Amniotic epithelial cell (primary cell): Measurements from ENCODE around the gene MAP6.

Experiments
- DNase-seq: peaks from one replicate; pipeline ENCODE4 v3.0.0-alpha.2; 2010; ENCODE audit warnings: low read depth

Gene MAP6

DNA sequence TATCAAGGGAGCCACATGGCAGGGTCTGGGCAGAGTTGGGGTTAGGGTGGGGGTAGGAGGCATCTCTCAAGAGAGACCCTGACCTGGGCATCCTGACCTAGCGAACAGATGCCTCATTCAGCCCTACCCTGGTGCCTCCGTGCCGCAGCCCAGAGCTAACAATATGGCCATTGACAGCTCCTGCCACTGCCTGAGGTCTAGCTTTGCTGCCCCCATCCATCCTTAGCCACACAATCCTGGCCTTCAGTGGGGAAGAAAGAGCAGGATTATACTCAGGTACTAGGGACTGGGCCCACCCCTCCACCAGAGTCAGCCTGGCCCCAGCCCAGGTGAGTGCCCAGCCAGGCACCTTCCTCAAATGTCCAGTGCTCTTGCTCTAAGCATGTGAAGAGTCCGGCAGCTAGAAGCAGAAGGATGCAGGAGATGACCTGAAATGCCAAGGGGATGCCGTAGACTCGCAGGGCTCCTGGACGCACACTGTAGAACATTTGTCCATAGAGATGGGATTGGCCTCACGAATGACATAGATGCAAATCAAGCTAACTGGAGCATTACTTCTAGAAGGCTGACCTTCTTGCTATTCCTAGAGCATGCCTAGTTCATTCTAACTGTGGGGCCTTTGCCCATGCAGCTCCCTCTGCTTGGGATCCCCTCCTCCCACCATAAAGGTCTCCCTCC is 120.1 kb downstream of the MAP6 start:
- no peak for DNase-seq

DNA sequence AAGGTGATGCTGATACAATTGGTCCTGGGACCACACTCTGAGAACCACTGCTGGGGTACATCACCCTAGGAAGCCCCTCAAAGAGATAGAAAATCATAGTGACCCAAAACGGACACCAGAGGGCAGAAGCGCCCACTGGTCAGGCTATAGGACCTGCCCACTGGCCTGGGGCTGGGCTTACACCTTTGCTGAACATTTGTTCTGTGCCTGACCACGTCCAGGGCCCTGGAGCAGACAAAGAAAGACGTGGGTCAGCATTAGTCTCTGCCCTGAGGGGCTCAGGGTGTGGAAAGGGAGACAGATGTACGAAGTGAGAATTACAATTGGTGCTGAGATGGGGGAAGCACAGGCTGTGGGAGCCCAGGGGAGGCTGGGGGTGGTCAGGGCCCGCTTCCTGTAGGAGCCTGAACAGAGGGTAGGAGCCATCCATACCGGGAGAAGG is 121.2 kb downstream of the MAP6 start:
- DNase-seq = peak; percentile 46

DNA sequence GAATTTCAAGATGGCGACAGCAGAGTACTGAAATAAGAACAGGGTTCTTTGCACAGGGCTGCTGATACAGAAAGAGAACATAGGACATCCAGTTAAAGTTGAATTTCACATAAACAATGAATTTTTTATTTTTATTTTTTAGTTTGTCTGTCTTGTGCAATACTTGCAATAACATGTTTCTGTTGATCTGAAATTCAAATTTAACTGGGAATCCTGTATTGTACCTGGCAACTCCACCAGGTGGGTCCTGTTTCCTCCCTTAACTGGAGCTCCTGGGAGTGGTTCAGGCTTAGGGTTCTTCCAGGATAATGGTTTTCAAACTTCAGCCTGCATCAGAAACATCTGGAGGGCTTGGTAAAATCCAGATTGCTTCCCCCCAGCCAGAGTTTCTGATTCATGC is 121.7 kb downstream of the MAP6 start:
- DNase-seq = no peak

DNA sequence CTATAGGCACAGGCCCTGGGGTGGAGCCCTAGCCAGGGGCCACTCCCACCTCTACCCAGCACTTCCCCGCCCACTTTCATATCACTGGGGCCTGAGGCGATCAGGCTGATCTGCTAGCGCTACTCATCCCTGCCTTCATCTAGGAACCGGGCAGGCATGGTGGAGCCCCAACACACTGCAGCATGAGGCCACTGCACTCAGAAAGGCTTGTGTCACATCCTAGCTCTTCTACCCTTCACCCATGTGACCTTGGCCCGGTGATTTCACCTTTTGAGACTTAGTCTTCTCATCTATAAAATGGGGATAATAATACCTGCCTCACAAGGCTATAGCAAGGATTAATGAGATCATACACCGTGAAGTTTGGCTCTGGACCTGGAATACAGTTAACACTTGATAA is 125.0 kb downstream of the MAP6 start:
- DNase-seq = no peak

DNA sequence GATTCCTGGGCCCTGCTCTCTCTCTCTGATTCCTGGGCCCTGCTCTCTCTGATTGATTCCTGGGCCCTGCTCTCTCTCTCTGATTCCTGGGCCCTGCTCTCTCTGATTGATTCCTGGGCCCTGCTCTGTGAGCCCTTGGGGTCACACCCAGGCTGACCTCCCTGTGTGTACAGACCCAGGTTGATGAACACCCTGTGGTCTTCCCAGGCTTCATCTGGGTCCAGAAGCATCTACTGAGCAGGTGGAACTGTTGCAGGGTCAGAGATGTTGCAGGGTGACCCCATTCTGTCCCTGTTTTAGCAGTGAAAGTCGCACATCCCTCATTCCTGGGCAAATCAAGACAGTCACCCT is 126.8 kb downstream of the MAP6 start:
- no peak for DNase-seq

DNA sequence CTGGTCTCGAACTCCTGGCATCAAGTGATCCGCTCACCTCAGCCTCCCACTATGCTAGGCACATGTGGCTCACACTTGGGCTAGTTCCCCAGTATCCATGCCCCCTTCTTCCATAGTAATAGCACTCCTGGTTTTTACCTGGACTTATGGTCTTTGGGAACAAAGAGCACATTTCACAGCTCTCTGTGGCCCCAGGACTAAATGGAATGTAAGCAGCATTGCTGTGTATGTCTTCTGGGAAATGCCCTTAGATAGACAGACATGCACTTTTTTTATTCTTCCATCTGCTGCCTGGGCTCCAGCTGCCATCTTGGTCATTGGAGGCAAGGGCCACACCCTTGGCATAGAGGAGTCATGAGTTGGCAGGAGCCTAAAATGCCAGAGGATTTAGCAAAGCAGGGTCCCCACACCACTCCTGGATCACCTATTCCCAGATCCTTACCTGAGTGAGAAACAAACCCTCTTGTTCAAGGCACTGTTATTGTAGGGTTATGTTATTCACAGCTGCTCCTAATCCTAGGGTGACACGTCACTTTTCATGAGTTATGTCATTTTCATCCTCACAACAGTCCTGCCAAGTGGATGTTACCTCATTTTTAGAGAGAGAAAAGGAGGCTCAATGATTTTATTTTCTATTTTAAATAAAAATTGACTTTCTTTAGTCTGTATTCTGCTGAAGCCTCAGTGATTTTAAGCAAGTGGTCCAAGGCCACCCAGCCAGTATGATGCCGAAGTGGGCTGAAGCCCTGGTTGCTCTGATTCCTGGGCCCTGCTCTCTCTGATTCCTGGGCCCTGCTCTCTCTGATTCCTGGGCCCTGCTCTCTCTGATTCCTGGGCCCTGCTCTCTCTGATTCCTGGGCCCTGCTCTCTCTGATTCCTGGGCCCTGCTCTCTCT is 127.4 kb downstream of the MAP6 start:
- DNase-seq = no peak

DNA sequence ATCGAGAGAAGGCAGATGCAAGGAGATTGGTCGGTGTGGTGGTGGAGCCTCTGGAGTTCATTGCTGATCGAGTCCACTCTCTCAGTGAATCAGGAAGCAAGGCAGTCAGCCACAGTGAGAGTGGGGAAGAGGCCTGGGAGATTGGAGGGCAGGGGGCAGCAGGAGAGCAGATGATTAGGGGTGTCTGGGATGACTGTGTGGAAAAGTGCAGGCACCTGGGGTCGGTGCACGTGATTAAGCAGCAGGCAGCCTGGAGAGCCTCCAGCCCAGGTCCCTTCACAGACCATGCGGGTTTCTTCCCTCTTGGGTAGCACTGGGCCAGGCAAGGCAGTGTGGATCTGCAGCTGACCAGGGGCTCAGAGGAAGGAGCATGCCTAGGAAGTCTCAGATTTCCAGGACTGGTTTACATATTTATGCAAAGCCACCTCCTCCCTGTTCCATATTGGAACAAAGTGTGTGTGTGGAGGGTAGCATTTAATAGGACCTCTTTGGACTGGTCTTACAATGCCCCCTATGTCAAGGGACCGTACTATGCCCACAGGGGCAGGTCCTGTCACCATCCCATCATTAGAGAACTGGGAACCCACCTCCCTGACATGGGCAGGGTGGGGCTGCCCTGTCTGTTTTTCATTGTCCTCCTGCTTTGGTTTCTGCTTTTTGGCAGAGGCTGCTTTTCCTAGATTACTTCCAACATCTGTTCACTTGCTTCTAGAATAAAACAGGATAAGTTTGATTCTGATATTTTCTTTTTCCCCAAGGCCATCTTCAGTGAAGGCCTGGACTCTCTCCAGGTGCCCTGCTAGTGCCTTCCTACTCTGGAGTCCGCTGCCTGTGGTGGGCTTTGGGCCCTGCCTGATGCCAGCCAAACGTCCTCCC is 129.1 kb downstream of the MAP6 start:
- DNase-seq = no peak

DNA sequence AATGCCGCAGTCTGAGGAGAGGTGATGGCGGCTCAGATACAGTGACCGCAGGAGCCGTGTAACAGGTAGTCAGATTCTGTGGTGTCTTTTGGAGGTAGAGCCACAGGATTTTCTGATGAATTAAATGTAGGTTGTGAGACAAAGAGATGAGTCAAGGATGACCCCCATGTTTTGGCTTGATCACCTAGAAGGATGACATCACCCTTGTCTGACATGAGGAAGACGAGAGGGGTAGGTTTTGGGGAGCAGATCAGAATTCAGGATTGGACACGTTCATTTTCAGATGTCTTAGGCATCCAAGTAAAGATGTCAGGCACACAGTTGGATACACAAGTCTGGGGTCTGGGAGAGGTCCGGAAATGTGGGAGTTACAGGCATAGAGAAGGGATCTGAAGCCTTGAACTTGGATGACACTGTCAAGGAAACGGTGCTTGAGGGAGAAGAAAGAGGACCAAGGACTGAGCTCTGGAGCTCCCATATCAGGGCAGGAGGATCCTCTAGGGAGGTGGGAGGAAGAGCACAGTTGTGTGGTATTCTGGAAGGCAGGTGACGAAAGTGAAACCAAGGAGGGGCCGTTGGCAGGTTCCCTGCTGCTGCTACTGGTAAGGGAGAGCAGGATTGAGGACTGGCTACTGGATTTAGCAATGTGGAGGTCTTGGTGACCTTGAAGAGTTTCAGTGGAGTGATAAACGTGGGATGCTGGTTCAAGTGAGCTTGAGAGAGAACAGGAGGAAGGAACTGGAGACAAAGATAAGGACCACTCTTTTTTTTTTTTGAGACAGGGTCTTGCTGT is 130.5 kb downstream of the MAP6 start:
- no peak for DNase-seq

DNA sequence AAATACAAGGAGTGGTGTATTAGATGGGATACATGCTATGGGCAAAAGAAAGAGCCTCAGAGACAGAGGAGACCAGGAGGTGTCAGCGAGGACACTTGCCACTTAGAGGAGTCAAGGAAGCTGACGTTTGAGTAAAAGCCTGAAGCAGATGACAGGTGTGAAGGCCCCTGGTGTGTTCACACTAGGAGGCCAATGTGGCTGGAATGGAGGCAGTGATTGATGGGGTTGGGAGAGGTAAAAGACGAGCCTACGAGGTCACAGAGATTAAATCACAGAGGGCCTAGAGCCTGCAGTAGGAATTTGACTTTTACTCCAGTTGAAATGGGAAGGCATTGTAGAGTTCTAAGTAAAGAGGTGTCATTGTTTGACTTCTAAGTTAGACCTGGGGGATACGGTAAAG is 131.1 kb downstream of the MAP6 start:
- no peak for DNase-seq
